SK-N-MC (cell line): ENCODE data around the gene DDX18.

Experiments
- DNase-seq: peaks from one replicate; pipeline ENCODE4 v3.0.0-alpha.2; 2011; ENCODE audit warnings: low read depth, low spot score
- H3K27ac ChIP-seq: fragments of 200-600 bp; sonication (generic); 2 replicates; pipeline ENCODE4 v1.5.1; 2016; ENCODE audit warnings: mixed run types
- H3K36me3 ChIP-seq: fragments of 200-600 bp; sonication (generic); 2 replicates; pipeline ENCODE4 v1.6.1; 2017; ENCODE audit warnings: antibody characterized with exemption, low read length, mixed read lengths; ENCODE audit not compliant: insufficient read depth
- H3K4me3 ChIP-seq: fragments of 200-600 bp; sonication (generic); 2 replicates; pipeline ENCODE4 v1.5.1; 2016
- H3K9ac ChIP-seq: fragments of 200-600 bp; sonication (generic); 2 replicates; pipeline ENCODE4 v1.8.0; 2017; ENCODE audit warnings: mixed run types, mixed read lengths; ENCODE audit not compliant: insufficient read length
- H3K9me3 ChIP-seq: fragments of 200-600 bp; sonication (generic); 2 replicates; pipeline ENCODE4 v1.6.1; 2017; ENCODE audit warnings: low read depth, mild to moderate bottlenecking, antibody characterized with exemption, low read length, moderate library complexity, mixed read lengths
- EZH2 ChIP-seq: fragments of 200-600 bp; sonication (generic); IDR thresholded peaks from one replicate; pipeline ENCODE4 v1.6.1; 2017; ENCODE audit warnings: antibody characterized with exemption
- FOXP2 ChIP-seq: optimal IDR thresholded peaks from 2 replicates; pipeline ENCODE3; 2011; ENCODE audit warnings: mild to moderate bottlenecking, moderate library complexity; ENCODE audit not compliant: insufficient read depth; ENCODE audit errors: extremely low read length, control extremely low read depth
- POLR2AphosphoS5 ChIP-seq: IDR thresholded peaks from 2 replicates; pipeline ENCODE4 v1.6.1; 2012; ENCODE audit warnings: mild to moderate bottlenecking, low read depth, low read length, borderline replicate concordance

DDX18 gene

DNA sequence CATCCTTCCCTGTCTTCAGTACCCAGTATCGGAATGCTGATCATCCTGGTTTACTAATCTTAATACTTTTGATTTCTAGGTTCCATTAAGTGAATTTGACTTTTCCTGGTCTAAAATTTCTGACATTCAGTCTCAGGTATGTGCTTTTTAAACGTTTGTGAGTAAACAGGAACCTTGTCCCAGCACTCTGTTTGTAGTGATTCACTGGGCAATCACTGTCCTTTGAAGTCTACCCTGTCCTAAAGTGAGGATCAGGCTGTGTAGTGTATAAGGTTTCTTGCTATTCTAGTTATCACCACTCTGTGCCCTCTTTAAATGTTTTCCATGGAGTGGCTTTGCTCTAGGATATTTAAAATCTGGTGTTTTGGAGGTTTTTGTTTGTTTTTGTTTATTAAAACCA is 14.4 kb downstream of the DDX18 start:
- H3K9ac ChIP-seq = no peak overlapping the region
- no peaks in the 10 kb centered on the region for H3K9me3 ChIP-seq
- no peak for TF ChIP-seq FOXP2
- TF ChIP-seq EZH2 = no peak
- no peak for TF ChIP-seq POLR2AphosphoS5
- H3K27ac ChIP-seq = no peak overlapping the region
- DNase-seq = no peak
- H3K36me3 ChIP-seq = peaks cover 89% of the 10 kb centered on the region
- no peak overlapping the region for H3K4me3 ChIP-seq

DNA sequence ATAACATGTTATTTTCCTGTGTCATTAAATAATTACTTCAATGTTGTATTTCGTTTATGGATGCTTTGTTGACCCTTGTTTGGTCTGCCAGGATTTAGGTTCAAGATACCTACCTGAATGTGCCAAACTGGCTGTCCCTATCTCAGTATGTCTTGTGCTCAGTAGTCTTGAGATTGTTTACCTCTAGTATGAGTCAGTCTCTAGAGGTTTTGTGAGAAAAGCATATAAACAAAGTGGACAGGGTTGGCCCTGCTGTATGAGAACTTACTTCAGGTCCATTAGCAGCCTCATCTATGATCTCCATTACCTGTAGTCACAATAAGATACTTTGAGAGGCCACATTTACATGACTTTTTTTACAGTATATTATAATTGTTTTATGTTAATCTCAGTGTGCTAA is 17.8 kb downstream of the DDX18 start:
- Histone ChIP-seq H3K4me3 (no peak overlapping the region), H3K36me3 (peaks cover 54% of the 10 kb centered on the region), H3K9me3 (no peaks in the 10 kb centered on the region), H3K27ac (no peak overlapping the region), H3K9ac (no peak overlapping the region)
- DNase-seq = no peak
- no peak for TF ChIP-seq FOXP2
- TF ChIP-seq POLR2AphosphoS5 = no peak
- no peak for TF ChIP-seq EZH2

DNA sequence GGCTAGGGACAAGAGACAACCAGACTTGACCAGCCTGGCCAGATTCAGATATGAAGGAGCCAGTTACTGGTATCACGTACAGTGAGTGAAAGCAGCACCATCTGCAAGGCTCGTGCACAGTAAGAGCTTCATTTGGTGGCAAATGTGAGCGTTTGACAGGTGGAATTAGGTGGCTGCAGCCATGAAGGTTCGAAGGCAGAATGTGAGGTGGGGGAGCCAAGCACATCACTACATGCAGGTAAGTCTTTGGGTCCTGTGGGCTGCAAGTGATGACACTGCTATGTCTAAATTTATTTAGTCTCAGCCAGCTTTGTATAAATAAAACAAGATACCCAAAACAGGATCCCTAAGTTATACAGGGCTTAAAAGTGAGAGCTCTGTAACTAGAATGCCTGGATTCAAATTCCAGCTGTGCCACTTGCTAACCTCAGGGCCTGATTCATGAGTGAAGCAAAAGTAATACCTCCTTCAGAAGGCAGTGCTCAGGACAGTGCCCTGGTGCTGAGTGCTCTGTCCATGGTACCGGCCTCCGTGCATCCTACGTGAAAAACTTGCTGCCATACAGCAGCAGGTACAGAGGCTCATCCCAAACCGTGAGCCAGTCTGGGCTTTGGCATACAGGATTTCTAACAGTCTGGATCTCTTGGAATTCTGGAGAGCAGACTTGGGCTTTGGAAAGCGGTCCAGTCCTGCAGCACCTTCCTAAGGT is 18.6 kb downstream of the DDX18 start:
- TF ChIP-seq EZH2 (no peak), POLR2AphosphoS5 (no peak), FOXP2 (no peak)
- no peaks in the 10 kb centered on the region for H3K9me3 ChIP-seq
- no peak overlapping the region for H3K9ac ChIP-seq
- H3K27ac ChIP-seq = no peak overlapping the region
- peaks cover 48% of the 10 kb centered on the region for H3K36me3 ChIP-seq
- no peak overlapping the region for H3K4me3 ChIP-seq
- no peak for DNase-seq

DNA sequence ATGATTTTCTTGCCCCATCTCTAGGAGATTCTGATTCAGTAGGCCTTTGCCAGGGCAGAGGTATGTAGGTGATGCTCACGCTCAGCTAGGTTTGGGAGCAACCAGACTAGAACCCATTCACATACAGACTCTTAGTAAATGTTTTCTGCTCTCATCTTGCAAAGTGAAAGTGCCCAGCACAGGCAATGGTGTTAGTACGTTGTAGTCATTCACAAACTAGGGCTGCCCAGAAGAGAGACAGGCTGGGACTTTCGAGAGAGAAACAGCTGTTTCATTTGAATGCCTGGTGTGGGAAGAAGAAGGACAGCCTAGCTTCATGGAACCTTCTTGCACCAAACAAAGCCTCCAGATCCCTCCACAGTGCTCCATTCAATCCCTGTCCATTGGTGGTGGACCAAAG is 19.4 kb downstream of the DDX18 start:
- Histone ChIP-seq H3K9me3 (no peaks in the 10 kb centered on the region), H3K4me3 (no peak overlapping the region), H3K9ac (no peak overlapping the region), H3K36me3 (peaks cover 39% of the 10 kb centered on the region), H3K27ac (no peak overlapping the region)
- no peak for DNase-seq
- TF ChIP-seq POLR2AphosphoS5 = no peak

DNA sequence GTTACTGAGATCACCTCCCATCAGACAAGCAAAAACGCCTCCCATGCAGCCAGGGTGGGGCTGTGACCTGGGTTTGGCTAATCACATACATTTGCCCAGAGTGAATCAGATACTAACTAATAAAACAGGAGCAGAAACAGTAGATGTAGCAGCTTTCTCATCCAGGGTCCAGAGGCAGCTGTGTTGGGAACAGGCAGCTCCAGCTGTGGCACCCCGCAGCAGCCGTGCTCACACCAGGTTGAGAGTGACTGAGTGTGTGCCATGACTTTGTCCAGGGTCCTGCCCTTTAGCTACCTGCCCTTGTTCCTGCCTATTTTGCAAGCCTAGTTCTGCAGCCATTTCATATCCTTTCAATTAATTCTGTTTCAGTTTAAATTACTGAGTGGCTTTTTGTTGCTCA is 20.5 kb downstream of the DDX18 start:
- TF ChIP-seq POLR2AphosphoS5 (no peak; the same call in 1 of the 2 replicates), FOXP2 (no peak), EZH2 (no peak)
- Histone ChIP-seq H3K9me3 (no peaks in the 10 kb centered on the region), H3K27ac (no peak overlapping the region), H3K9ac (no peak overlapping the region), H3K4me3 (no peak overlapping the region), H3K36me3 (peaks cover 28% of the 10 kb centered on the region)
- DNase-seq = no peak

DNA sequence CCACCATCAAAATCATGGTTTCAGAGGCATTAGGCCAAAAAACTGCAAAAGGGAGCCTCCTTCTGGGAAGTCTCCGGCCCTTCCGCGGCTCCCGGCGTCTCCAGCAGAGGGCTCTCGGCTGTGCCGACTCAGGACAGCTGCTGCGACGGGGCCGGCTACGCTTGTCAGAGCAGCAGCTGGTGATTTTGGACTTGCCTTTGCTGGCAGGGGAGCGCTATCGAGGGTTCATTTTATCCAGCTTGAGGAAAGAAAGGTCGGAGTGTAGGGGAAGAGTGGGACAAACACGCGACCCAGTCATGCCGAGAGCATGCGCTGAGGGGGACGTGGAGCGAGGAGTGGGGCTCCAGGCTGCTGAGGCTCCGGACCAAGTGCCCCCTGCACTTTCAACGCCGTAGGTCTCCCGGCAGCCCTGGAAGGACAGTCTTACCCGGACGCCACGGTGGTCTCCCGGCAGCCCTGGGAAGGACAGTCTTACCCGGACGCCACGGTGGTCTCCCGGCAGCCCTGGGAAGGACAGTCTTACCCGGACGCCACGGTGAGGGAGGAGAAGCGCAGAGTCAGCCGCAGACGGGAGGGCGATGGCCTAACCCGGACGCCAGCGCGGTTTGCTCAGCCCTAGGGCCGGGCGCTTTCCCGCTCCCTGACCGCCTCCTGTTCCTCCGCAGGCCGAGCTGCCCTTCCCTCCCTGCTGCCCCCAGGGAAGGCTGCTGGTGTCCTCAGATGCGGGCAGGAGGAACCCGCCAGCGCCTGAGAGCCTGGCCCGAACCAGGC is 21.7 kb downstream of the DDX18 start:
- no peak for DNase-seq

DNA sequence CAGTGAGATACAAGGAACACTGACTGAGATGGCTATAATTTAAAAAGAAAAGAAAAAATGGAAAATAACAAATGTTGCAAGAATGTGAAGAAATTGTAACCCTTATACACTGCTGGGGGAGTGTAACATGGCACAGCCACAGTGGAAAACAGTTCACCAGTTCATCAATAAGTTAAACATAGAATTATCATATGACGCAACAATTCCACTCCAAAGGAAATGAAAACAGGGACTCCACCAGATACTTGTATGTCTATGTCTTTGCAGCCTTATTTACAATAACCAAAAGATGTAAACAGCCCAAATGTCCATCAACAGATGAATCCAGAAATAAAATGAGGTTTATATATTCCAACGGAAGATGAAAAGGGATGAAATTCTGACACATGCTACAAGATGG is 30.8 kb downstream of the DDX18 start:
- Histone ChIP-seq H3K9ac (no peak overlapping the region), H3K27ac (no peak overlapping the region), H3K36me3 (no peaks in the 10 kb centered on the region), H3K9me3 (no peaks in the 10 kb centered on the region), H3K4me3 (no peak overlapping the region)
- no peak for DNase-seq
- TF ChIP-seq POLR2AphosphoS5 (no peak), EZH2 (no peak), FOXP2 (no peak)

More for the DNA sequence above, 21.7 kb downstream of the DDX18 start:
- TF ChIP-seq FOXP2 (no peak), POLR2AphosphoS5 (no peak), EZH2 (no peak)
- Histone ChIP-seq H3K36me3 (peaks cover 17% of the 10 kb centered on the region), H3K9me3 (no peaks in the 10 kb centered on the region), H3K27ac (no peak overlapping the region), H3K9ac (no peak overlapping the region), H3K4me3 (no peak overlapping the region)

DNA sequence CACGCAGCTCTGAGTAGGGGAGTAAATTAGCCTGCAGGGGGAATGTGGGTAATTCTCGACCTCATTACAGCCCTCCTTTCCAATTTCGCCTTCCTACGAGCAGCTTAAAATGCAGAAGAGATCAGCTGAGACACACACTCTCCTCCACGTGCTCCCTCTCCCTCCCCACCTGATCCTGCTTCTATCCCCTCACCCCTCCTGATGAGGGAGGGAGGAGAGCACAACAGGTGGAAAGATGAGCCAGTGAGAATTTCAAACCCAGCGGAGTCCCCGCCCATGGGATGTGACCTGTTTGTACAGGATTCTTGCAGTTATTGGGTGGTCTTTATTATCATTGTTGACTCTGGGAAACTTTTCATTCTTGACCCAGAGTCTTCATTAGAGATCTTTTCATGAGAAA is 35.5 kb downstream of the DDX18 start:
- Histone ChIP-seq H3K9me3 (no peaks in the 10 kb centered on the region), H3K27ac (no peak overlapping the region), H3K9ac (no peak overlapping the region), H3K36me3 (no peaks in the 10 kb centered on the region), H3K4me3 (no peak overlapping the region)
- TF ChIP-seq FOXP2 = no peak
- no peak for TF ChIP-seq POLR2AphosphoS5
- no peak for TF ChIP-seq EZH2
- no peak for DNase-seq

DNA sequence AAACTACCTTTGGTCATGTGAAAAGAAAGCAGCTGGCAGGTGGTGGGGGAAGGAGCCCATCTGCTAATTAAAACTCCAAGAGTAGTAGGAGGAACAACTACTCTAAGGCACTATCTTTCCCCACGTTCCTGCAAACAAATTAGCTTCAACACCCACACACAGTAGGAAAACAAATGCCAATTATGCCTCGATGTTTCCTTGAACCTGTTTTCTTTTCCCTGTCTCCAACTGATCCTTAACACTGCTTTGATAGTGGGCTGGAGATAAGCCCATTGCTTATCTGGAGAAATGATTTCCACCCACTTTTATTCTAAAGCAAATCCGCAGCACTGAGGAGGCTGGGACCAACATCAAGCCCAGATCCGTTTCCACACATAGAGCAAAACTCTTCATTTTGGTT is 36.0 kb downstream of the DDX18 start:
- no peak overlapping the region for H3K4me3 ChIP-seq
- TF ChIP-seq EZH2 = no peak
- TF ChIP-seq POLR2AphosphoS5 = no peak
- TF ChIP-seq FOXP2 = no peak

More for the DNA sequence above, 36.0 kb downstream of the DDX18 start:
- H3K9ac ChIP-seq = no peak overlapping the region
- H3K27ac ChIP-seq = no peak overlapping the region
- no peaks in the 10 kb centered on the region for H3K9me3 ChIP-seq
- no peak for DNase-seq
- no peaks in the 10 kb centered on the region for H3K36me3 ChIP-seq
